K562 (cell line): ENCODE results near the gene ERAP2. TPM values are rescaled to one million over a fixed set of nuclear protein-coding genes. Genes with fewer than 3 reads are reported as not detected.

ENCODE experiments used
- ASH1L ChIP-seq: fragments of 450-650 bp; IDR thresholded peaks from 2 replicates; pipeline ENCODE4 v1.6.1; 2018; ENCODE audit warnings: borderline replicate concordance, mild to moderate bottlenecking, low read depth; ENCODE audit not compliant: partially characterized antibody
- FOSL1 ChIP-seq: fragments of 200-800 bp; sonication (Bioruptor generic); conservative IDR thresholded peaks from 2 replicates; pipeline ENCODE4 v1.6.1; 2016; ENCODE audit warnings: missing genetic modification characterization, missing compliant biosample characterization
- JUND ChIP-seq, 2 experiments: IDR thresholded peaks; 2 replicates in 1 of 2; 3 replicates in 1 of 2; pipeline ENCODE4 v1.6.1; 2011; ENCODE audit warnings: borderline replicate concordance in 2 of 2, low read depth in 2 of 2, low read length in 2 of 2, improper control_type of control experiment in 1 of 2, missing biosample characterization in 1 of 2, missing genetic modification characterization in 1 of 2, missing genetic modification reagents in 1 of 2
- KLF16 ChIP-seq: IDR thresholded peaks from 2 replicates; pipeline ENCODE4 v1.6.1; 2016; ENCODE audit warnings: antibody characterized with exemption
- MAZ ChIP-seq, 2 experiments: fragments of 450-650 bp in 1 of 2; sonication (generic) in 1 of 2; formaldehyde crosslinking; IDR thresholded peaks in 1 of 2; conservative IDR thresholded peaks in 1 of 2; 2 replicates each; pipeline versions ENCODE4 v1.4.0 to v1.5.0; 2020; ENCODE audit warnings: mild to moderate bottlenecking in 1 of 2, missing genetic modification reagents in 1 of 2
- MCM5 ChIP-seq: fragments of 450-650 bp; IDR thresholded peaks from 2 replicates; pipeline ENCODE4 v1.6.1; 2016; ENCODE audit warnings: low read depth
- POLR2H ChIP-seq: IDR thresholded peaks from 2 replicates; pipeline ENCODE4 v1.6.1; 2016; ENCODE audit warnings: missing genetic modification characterization, low read depth, mild to moderate bottlenecking, control low read depth, missing compliant biosample characterization, moderate library complexity
- RBFOX2 ChIP-seq: fragments of 200-400 bp; formaldehyde crosslinking; IDR thresholded peaks from 2 replicates; pipeline ENCODE4 v1.6.1; 2017; ENCODE audit warnings: low read depth, mild to moderate bottlenecking, low read length, moderate library complexity
- RBM15 ChIP-seq: fragments of 200-400 bp; formaldehyde crosslinking; IDR thresholded peaks from 2 replicates; pipeline ENCODE4 v1.6.1; 2018; ENCODE audit warnings: mild to moderate bottlenecking, low read length, moderate library complexity; ENCODE audit not compliant: insufficient read depth
- SPI1 ChIP-seq: IDR thresholded peaks from 2 replicates; pipeline ENCODE4 v1.6.1; 2011; ENCODE audit warnings: low read depth, low read length, control low read depth, borderline replicate concordance
- TEAD4 ChIP-seq, 2 experiments: sonication (generic) in 1 of 2; formaldehyde crosslinking in 1 of 2; IDR thresholded peaks; 2 replicates each; pipeline versions ENCODE4 v1.6.1 to v1.8.0; 2012 to 2022; ENCODE audit warnings: borderline replicate concordance in 1 of 2, inconsistent platforms in 1 of 2, low read length in 1 of 2, mild to moderate bottlenecking in 1 of 2, missing genetic modification reagents in 1 of 2
- ZBED1 ChIP-seq: IDR thresholded peaks from 2 replicates; pipeline ENCODE4 v1.6.1; 2014
- ZBTB17 ChIP-seq: fragments of 450-650 bp; formaldehyde crosslinking; IDR thresholded peaks from 2 replicates; pipeline ENCODE4 v1.4.0; 2020; ENCODE audit warnings: mild to moderate bottlenecking
- ZEB2 ChIP-seq: fragments of 450-650 bp; IDR thresholded peaks from 2 replicates; pipeline ENCODE4 v1.6.1; 2016
- polyA plus RNA-seq, 8 experiments: library from polyadenylated mRNA; depleted of rRNA in 4 of 8; stranded (reverse) in 5 of 8; unstranded in 3 of 8; fragments of >200 nt; fragmentation: Nextera tagmentation in 2 of 8; fragmentation: Illumina TruSeq in 1 of 8; extraction: Ambion mirVana in 2 of 8; extraction: Trizol in 1 of 8; gene quantifications; 2 replicates each; pipeline versions ENCODE4 v1.2.1 to v1.2.3, GENCODE V29; 2011 to 2014; ENCODE audit warnings: inconsistent platforms in 1 of 8, missing spikeins in 1 of 8
- total RNA-seq, 7 experiments: library from RNA; depleted of rRNA in 6 of 7; stranded (reverse); fragments of >200 nt in 6 of 7; fragmentation: Illumina TruSeq in 2 of 7; extraction: Trizol in 2 of 7; gene quantifications; 2 replicates each; pipeline versions ENCODE4 v1.2.1 to v1.2.3, GENCODE V29; 2011 to 2021; ENCODE audit warnings: low replicate concordance in 1 of 7
- TF ChIP-seq, protein P1 (sequence below), 2 experiments: fragments of 450-650 bp; conservative IDR thresholded peaks; 2 replicates each; pipeline ENCODE4 v1.6.1; 2017; ENCODE audit warnings: mild to moderate bottlenecking in 2 of 2, moderate library complexity in 2 of 2
- TF ChIP-seq, protein P2 (sequence below): sonication (generic); IDR thresholded peaks from 2 replicates; pipeline ENCODE4 v1.6.1; 2016

The ERAP2 gene
- total and polyA plus RNA-seq, 9 of the 15 experiments (the other 6 are each of a cell fraction or from before 2014, with no cell fraction given) = 0.93 to 4.0 (median 2.1) TPM

DNA sequence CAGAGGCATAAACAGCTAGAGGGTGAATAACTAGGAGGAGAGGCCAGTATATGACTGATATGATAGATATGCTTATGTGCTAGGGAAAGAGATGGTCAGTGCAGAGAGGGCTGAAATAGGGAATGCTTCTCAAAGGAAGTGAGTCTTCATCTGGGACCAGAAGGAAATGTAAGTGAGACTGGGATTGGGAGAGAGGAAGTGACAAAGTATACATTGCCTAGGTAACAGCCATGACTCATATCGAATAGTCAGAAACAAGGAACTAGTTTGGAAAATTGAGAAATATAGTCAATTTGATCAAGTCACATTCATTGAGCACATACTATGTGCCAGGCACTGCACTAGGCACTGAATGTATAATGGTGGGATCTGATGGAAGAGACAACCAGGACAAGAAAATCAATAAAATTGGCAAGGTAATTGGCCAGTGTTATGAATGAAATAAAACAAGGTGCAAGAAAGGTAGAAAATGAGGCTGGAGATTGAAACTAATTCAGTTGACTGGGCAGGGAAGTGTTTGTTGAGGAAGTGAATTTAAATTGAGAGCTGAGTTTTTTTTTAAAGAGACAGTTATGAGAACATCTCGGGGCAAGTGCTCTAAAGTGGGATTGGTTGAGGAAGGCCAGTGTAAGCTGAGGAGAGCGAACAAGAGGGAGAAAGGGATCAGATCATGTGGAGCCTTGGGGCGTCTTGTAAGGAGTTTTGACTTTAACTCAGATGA is 4.3 kb downstream of the ERAP2 start (continued):
- TF ChIP-seq, protein P1, sequence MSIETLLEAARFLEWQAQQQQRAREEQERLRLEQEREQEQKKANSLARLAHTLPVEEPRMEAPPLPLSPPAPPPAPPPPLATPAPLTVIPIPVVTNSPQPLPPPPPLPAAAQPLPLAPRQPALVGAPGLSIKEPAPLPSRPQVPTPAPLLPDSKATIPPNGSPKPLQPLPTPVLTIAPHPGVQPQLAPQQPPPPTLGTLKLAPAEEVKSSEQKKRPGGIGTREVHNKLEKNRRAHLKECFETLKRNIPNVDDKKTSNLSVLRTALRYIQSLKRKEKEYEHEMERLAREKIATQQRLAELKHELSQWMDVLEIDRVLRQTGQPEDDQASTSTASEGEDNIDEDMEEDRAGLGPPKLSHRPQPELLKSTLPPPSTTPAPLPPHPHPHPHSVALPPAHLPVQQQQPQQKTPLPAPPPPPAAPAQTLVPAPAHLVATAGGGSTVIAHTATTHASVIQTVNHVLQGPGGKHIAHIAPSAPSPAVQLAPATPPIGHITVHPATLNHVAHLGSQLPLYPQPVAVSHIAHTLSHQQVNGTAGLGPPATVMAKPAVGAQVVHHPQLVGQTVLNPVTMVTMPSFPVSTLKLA (conservative IDR thresholded peaks at IDR 0.05) = no peak
- TF ChIP-seq FOSL1 (tag) (peak; percentile 62), POLR2H (tag) (no peak), SPI1 (peak; percentile 52; the same call in 1 of the 2 replicates), KLF16 (no peak), JUND (IDR thresholded peaks at IDR 0.05; ENCODE audit: borderline replicate concordance, low read depth, low read length) (peak; percentile 34; the same call in 1 of the 2 replicates), JUND (tag; IDR thresholded peaks at IDR 0.05; ENCODE audit: borderline replicate concordance, low read depth, low read length) (peak; percentile 39; the same call in 1 of the 3 replicates), ZBTB17 (CRISPR knock-in tag) (no peak), RBM15 (no peak), MAZ (CRISPR knock-in tag; conservative IDR thresholded peaks at IDR 0.05 in 1 of 2, IDR thresholded peaks at IDR 0.05 in 1 of 2) (no peak), ZEB2 (no peak), TEAD4 (IDR thresholded peaks at IDR 0.05; ENCODE audit: low read length) (no peak), TEAD4 (CRISPR knock-in tag; IDR thresholded peaks at IDR 0.05; ENCODE audit: borderline replicate concordance) (no peak), ZBED1 (no peak), RBFOX2 (no peak), ASH1L (no peak), MCM5 (no peak)
- TF ChIP-seq, protein P2, sequence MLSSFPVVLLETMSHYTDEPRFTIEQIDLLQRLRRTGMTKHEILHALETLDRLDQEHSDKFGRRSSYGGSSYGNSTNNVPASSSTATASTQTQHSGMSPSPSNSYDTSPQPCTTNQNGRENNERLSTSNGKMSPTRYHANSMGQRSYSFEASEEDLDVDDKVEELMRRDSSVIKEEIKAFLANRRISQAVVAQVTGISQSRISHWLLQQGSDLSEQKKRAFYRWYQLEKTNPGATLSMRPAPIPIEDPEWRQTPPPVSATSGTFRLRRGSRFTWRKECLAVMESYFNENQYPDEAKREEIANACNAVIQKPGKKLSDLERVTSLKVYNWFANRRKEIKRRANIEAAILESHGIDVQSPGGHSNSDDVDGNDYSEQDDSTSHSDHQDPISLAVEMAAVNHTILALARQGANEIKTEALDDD = peak; percentile 26; the same call in 1 of the 2 replicates
